PFSK-1 (cell line): ENCODE data around the gene SFXN3.

Experiments used
- POLR2AphosphoS5 ChIP-seq: IDR thresholded peaks from 2 replicates; pipeline ENCODE4 v1.6.1; 2012; ENCODE audit warnings: low read depth, mild to moderate bottlenecking, control low read depth, low read length, moderate library complexity
- REST ChIP-seq, 2 experiments: IDR thresholded peaks; 2 replicates each; pipeline versions ENCODE4 v1.6.1 to v1.8.0; 2011 to 2012; ENCODE audit warnings: low read depth in 2 of 2, low read length in 2 of 2, control low read depth in 1 of 2, inconsistent platforms in 1 of 2, mild to moderate bottlenecking in 1 of 2, moderate library complexity in 1 of 2; ENCODE audit not compliant: insufficient read depth in 1 of 2
- SIN3A ChIP-seq: IDR thresholded peaks from 2 replicates; pipeline ENCODE4 v1.6.1; 2012; ENCODE audit warnings: mild to moderate bottlenecking, low read length, moderate library complexity, borderline replicate concordance; ENCODE audit not compliant: insufficient read depth
- TAF1 ChIP-seq: IDR thresholded peaks from 2 replicates; pipeline ENCODE4 v1.6.1; 2012; ENCODE audit warnings: low read length, control low read depth, borderline replicate concordance; ENCODE audit not compliant: insufficient read depth

- no peak for TF ChIP-seq POLR2AphosphoS5
- TF ChIP-seq TAF1: no peak
- no peak for TF ChIP-seq SIN3A
- no peak for TF ChIP-seq REST (IDR thresholded peaks at IDR 0.05; ENCODE audit: insufficient read depth in 1 of 2, low read depth in 2 of 2, low read length in 2 of 2)
Observed at GRCh38 chr10:101040061-101040460, 9.0 kb downstream of the SFXN3 start.
